Lung (tissue), 12 donors: ENCODE results near the gene SNX25. TPM values are rescaled to one million over a fixed set of nuclear protein-coding genes. Genes with fewer than 3 reads are reported as not detected.
A peak's percentile ranks its signal among the peaks of the same experiment; 100 is the strongest.

Experiments
- ATAC-seq: fragments of 200-7000 bp; cut with Tn5 transposase; one replicate; pipeline ENCODE4 v1.9.1; 2020; ENCODE audit warnings: moderate number of reproducible peaks; ENCODE audit not compliant: insufficient read depth, low FRiP score
- DNase-seq, 3 donors: peaks; one replicate each; pipeline ENCODE4 v3.0.0-alpha.2; 2013 to 2017
- H3K27ac ChIP-seq, 2 donors: one replicate each; pipeline ENCODE4 v1.5.1; 2013; ENCODE audit warnings: mild to moderate bottlenecking in 2 of 2, moderate library complexity in 2 of 2, control low read depth in 1 of 2, inconsistent platforms in 1 of 2, low read depth in 1 of 2, low read length in 1 of 2
- H3K27me3 ChIP-seq, 3 donors: one replicate each; pipeline ENCODE4 v1.5.1; 2013; ENCODE audit warnings: low read length in 2 of 3; ENCODE audit not compliant: control insufficient read depth in 3 of 3, insufficient read depth in 3 of 3
- H3K36me3 ChIP-seq, 4 donors: one replicate each; pipeline ENCODE4 v1.5.1; 2013; ENCODE audit warnings: low read length in 4 of 4, mild to moderate bottlenecking in 1 of 4, moderate library complexity in 1 of 4; ENCODE audit not compliant: control insufficient read depth in 4 of 4, insufficient read depth in 4 of 4
- H3K4me1 ChIP-seq, 5 donors: one replicate each; pipeline ENCODE4 v1.5.1; 2013; ENCODE audit warnings: low read length in 5 of 5, mild to moderate bottlenecking in 2 of 5, moderate library complexity in 1 of 5; ENCODE audit not compliant: control insufficient read depth in 5 of 5, insufficient read depth in 5 of 5
- H3K4me3 ChIP-seq: one replicate; pipeline ENCODE4 v1.5.1; 2013; ENCODE audit warnings: mild to moderate bottlenecking, control low read depth, moderate library complexity
- H3K9ac ChIP-seq, 2 donors: one replicate each; pipeline ENCODE4 v1.5.1; 2013; ENCODE audit warnings: low read length in 2 of 2, control low read depth in 1 of 2; ENCODE audit not compliant: insufficient read depth in 1 of 2
- H3K9me3 ChIP-seq, 4 donors: one replicate each; pipeline ENCODE4 v1.5.1; 2013; ENCODE audit warnings: low read length in 3 of 4, mild to moderate bottlenecking in 1 of 4, moderate library complexity in 1 of 4; ENCODE audit not compliant: control insufficient read depth in 4 of 4, insufficient read depth in 3 of 4
- CTCF ChIP-seq: IDR thresholded peaks from 2 replicates; pipeline ENCODE4 v1.5.1; 2012; ENCODE audit warnings: mild to moderate bottlenecking; ENCODE audit errors: control extremely low read depth, extremely low read depth
- WGBS, 2 donors: extraction: QIAGEN DNeasy Blood & Tissue Kit; methylation state at CpG; one replicate each; pipeline ENCODE4 v1.1.7; 2013; 5-methylcytosine and 5-hydroxymethylcytosine counted together
- polyA plus RNA-seq, 2 donors: library from polyadenylated mRNA; stranded (reverse); fragments of 200-250 nt; gene quantifications; one replicate each; pipeline ENCODE4 v1.2.1, GENCODE V29; 2013
- total RNA-seq, 2 donors: library from RNA; depleted of rRNA in 1 of 2; stranded (reverse); fragments of >200 nt in 1 of 2; gene quantifications; one replicate each; pipeline ENCODE4 v1.2.1, GENCODE V29; 2014 to 2021
- donor health status: control.
- donor health status: control.
- donor health status: Bipolar disorder and iron deficiency.
- donor health status: healthy.
- donor health status: DM: yes; HTN: yes; CAD: no.

The SNX25 gene
- total and polyA plus RNA-seq, 4 donors, result 16.8 to 95.4 (median 49.3) TPM

GRCh38 chr4:185307136-185307950 is 97.9 kb downstream of the SNX25 start:
- no peak overlapping the region for H3K4me3 ChIP-seq
- TF ChIP-seq CTCF, result no peak
- no peak for DNase-seq
- no peaks in the 10 kb centered on the region for H3K9me3 ChIP-seq
- H3K27ac ChIP-seq, result peak overlapping the region in 1 of 2 donors; percentile 19
- no peak overlapping the region for H3K9ac ChIP-seq
- 71 to 84% methylated on average over 5 of the region's 5 CpGs for WGBS, 2 donors
- H3K36me3 ChIP-seq, result peaks cover 5 to 9% (median 6%) of the 10 kb centered on the region in 4 donors
- ATAC-seq, result no peak
- no peaks in the 10 kb centered on the region for H3K27me3 ChIP-seq
- peaks cover 0 to 3% (median 0%) of the 10 kb centered on the region in 5 donors for H3K4me1 ChIP-seq

GRCh38 chr4:185309770-185310169 is 100.4 kb downstream of the SNX25 start:
- H3K4me3 ChIP-seq, result no peak overlapping the region
- no peaks in the 10 kb centered on the region for H3K9me3 ChIP-seq
- H3K27ac ChIP-seq, result no peak overlapping the region
- peaks cover 6 to 12% (median 8%) of the 10 kb centered on the region in 4 donors for H3K36me3 ChIP-seq
- DNase-seq (no peak), ATAC-seq (no peak)
- H3K4me1 ChIP-seq, result peaks cover 0 to 1% (median 0%) of the 10 kb centered on the region in 5 donors
- WGBS, 2 donors, result 51 to 80% methylated on average over 4 of the region's 4 CpGs
- no peak for TF ChIP-seq CTCF
- H3K9ac ChIP-seq, result no peak overlapping the region
- H3K27me3 ChIP-seq, result no peaks in the 10 kb centered on the region

GRCh38 chr4:185311113-185311888 is 101.9 kb downstream of the SNX25 start:
- ATAC-seq (no peak), DNase-seq (no peak)
- H3K4me3 ChIP-seq, result no peak overlapping the region
- TF ChIP-seq CTCF, result no peak
- H3K9ac ChIP-seq, result no peak overlapping the region
- 88 to 95% methylated on average over 5 of the region's 5 CpGs for WGBS, 2 donors
- H3K4me1 ChIP-seq, result no peaks in the 10 kb centered on the region
- H3K27me3 ChIP-seq, result no peaks in the 10 kb centered on the region
- H3K9me3 ChIP-seq, result no peaks in the 10 kb centered on the region
- no peak overlapping the region for H3K27ac ChIP-seq
- H3K36me3 ChIP-seq, result peaks cover 6 to 12% (median 9%) of the 10 kb centered on the region in 4 donors
